ENCODE data around the gene PMIS2.

GRCh38 chr19:35590875-35591274 lies 4.9 kb downstream of the PMIS2 start:
- TF ChIP-seq ZNF510 (tag by site-specific recombination; IDR thresholded peaks at IDR 0.05; ENCODE audit: insufficient replicate concordance) (no peak), CTCF (tag by site-specific recombination; IDR thresholded peaks at IDR 0.05) (no peak), KLF16 (tag by site-specific recombination; IDR thresholded peaks at IDR 0.05) (no peak), REST (tag by site-specific recombination; IDR thresholded peaks at IDR 0.05) (no peak), ZNF677 (tag by site-specific recombination; IDR thresholded peaks at IDR 0.05) (no peak), ZNF24 (tag by site-specific recombination; IDR thresholded peaks at IDR 0.05) (no peak), ZBTB49 (tag by site-specific recombination; IDR thresholded peaks at IDR 0.05; ENCODE audit: low read depth) (no peak), ZNF830 (tag by site-specific recombination; IDR thresholded peaks at IDR 0.05; ENCODE audit: low read depth) (no peak)
